ENCODE results near the gene EPHA1. TPM values are rescaled to one million over a fixed set of nuclear protein-coding genes. Genes with fewer than 3 reads are reported as not detected.

Gene EPHA1
- total and polyA plus RNA-seq, 2 of the 4 experiments (the other 2 are of a cell fraction) = 0.10 TPM; not detected in 1

DNA sequence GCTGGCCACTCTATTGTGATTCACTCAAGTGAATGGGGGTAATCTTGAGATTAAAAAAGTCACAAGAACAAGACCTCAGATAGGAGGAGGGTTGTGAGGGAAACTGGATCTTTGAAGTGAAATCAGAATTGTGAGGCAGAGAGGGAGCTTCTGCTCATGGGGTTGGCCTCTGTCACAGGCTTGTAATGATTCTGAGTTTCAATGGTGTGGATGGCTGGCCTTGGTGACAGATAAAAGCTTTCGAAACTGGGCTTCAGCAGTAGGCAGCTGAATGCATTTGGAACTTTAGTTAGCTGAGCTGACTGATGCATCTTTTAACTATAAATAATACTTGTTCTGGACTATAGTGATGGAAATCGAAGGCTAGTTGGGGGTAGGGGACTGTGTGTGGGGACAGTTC lies 46.8 kb upstream of the EPHA1 start:
- no peaks in the 10 kb centered on the region for H3K36me3 ChIP-seq (ENCODE audit: control insufficient read depth, insufficient read depth, low read length)
- H4K8ac ChIP-seq (ENCODE audit: low read depth in 2 of 2, low read length in 2 of 2) = no peak overlapping the region
- no CpG with 5 or more reads among the region's 2 CpGs for WGBS, 2 experiments (ENCODE audit: extremely low coverage in 2 of 2, insufficient read length in 1 of 2)
- no peak overlapping the region for H3K4ac ChIP-seq (ENCODE audit: low read depth, low read length)
- POLR2A ChIA-PET (ENCODE audit: unreplicated experiment) = no interaction called here
- no peak overlapping the region for H3K4me3 ChIP-seq (ENCODE audit: insufficient read depth, low read depth, low read length)
- H3K79me1 ChIP-seq (ENCODE audit: low read depth in 1 of 2, low read length in 2 of 2) = no peaks in the 10 kb centered on the region
- peaks cover 10% of the 10 kb centered on the region for H3K9me1 ChIP-seq (ENCODE audit: insufficient read depth, low read length)
- no peak overlapping the region for H3K27ac ChIP-seq (ENCODE audit: insufficient read depth, low read length)
- H4K5ac ChIP-seq (ENCODE audit: low read depth, low read length) = no peak overlapping the region
- no peak overlapping the region for H2AK9ac ChIP-seq (replicated peaks; ENCODE audit: low read depth, low read length, poor library complexity)
- no peaks in the 10 kb centered on the region for H3K27me3 ChIP-seq (ENCODE audit: control insufficient read depth, insufficient read depth, low read length)
- dilution Hi-C loops (cut with HindIII; ENCODE audit: low sequenced_read_pairs, unreplicated experiment) (no loop called here), in situ Hi-C loops (cut with MboI; ENCODE audit: low sequenced_read_pairs) (no loop called here), intact Hi-C loops (cut with micrococcal nuclease) (no loop called here)
- no peak overlapping the region for H3K4me2 ChIP-seq (ENCODE audit: low read depth, low read length)
- H2AFZ ChIP-seq (replicated peaks; ENCODE audit: low read length, poor library complexity) = no peak overlapping the region
- CTCF ChIA-PET = interaction anchor here (0.7 kb wide), 1 partner anchor 40 kb away, joined by 3 read pairs; no protein-coding TSS in a partner anchor
- H3K56ac ChIP-seq (ENCODE audit: extremely low read depth, insufficient read depth, low read length) = no peak overlapping the region
- H3K14ac ChIP-seq (replicated peaks; ENCODE audit: low read depth, low read length) = 0 out of 2 replicates have a peak overlapping the region, but pooled peaks have one; percentile 2
- H3K4me1 ChIP-seq (ENCODE audit: control insufficient read depth, insufficient read depth, low read length) = peaks cover 16% of the 10 kb centered on the region
- no peak overlapping the region for H2BK5ac ChIP-seq (ENCODE audit: low read depth, low read length, poor library complexity, severe bottlenecking)
- H2BK20ac ChIP-seq (ENCODE audit: low read depth, low read length) = peak overlapping the region; percentile 8
- no peak overlapping the region for H3K9ac ChIP-seq (ENCODE audit: low read depth, low read length)
- no peak overlapping the region for H2AK5ac ChIP-seq (ENCODE audit: low read depth, low read length)
- H3K9me3 ChIP-seq (ENCODE audit: control insufficient read depth, insufficient read depth, low read length) = no peaks in the 10 kb centered on the region
- H3K18ac ChIP-seq (ENCODE audit: low read depth, low read length) = peak overlapping the region; percentile 7; the same call in 1 of the 2 replicates
- DNase-seq = no peak
- no peak for ATAC-seq (ENCODE audit: low read depth)
- peak overlapping the region; percentile 3; the same call in 1 of the 2 replicates for H4K91ac ChIP-seq (ENCODE audit: insufficient read depth, low read depth, low read length)
- BruUV-seq (replicated peaks) = no TSS peak
- TF ChIP-seq RFX5 (IDR thresholded peaks at IDR 0.05; ENCODE audit: low read depth, low read length) (no peak), FOS (IDR thresholded peaks at IDR 0.05; ENCODE audit: low read depth, low read length) (no peak), RCOR1 (IDR thresholded peaks at IDR 0.05; ENCODE audit: insufficient replicate concordance, low read length) (no peak), BHLHE40 (IDR thresholded peaks at IDR 0.05; ENCODE audit: low read depth, low read length) (no peak), MXI1 (IDR thresholded peaks at IDR 0.05; ENCODE audit: borderline replicate concordance, low read depth, low read length) (no peak), MAFK (IDR thresholded peaks at IDR 0.05; ENCODE audit: low read depth, low read length) (no peak), POLR2A (IDR thresholded peaks at IDR 0.05; ENCODE audit: low read depth, low read length) (no peak), CHD1 (IDR thresholded peaks at IDR 0.05; ENCODE audit: low read depth, low read length) (no peak), NFE2L2 (IDR thresholded peaks at IDR 0.05; ENCODE audit: low read depth, low read length) (no peak), RAD21 (IDR thresholded peaks at IDR 0.05; ENCODE audit: low read length) (no peak), MAZ (IDR thresholded peaks at IDR 0.05; ENCODE audit: borderline replicate concordance, low read depth, low read length) (no peak), SMC3 (IDR thresholded peaks at IDR 0.05; ENCODE audit: low read depth, low read length) (no peak), CEBPB (IDR thresholded peaks at IDR 0.05; ENCODE audit: low read depth, low read length) (no peak)
- TF ChIP-seq, protein P1, sequence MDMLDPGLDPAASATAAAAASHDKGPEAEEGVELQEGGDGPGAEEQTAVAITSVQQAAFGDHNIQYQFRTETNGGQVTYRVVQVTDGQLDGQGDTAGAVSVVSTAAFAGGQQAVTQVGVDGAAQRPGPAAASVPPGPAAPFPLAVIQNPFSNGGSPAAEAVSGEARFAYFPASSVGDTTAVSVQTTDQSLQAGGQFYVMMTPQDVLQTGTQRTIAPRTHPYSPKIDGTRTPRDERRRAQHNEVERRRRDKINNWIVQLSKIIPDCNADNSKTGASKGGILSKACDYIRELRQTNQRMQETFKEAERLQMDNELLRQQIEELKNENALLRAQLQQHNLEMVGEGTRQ (IDR thresholded peaks at IDR 0.05; ENCODE audit: low read depth, low read length) = no peak
- TF ChIP-seq, protein P2, sequence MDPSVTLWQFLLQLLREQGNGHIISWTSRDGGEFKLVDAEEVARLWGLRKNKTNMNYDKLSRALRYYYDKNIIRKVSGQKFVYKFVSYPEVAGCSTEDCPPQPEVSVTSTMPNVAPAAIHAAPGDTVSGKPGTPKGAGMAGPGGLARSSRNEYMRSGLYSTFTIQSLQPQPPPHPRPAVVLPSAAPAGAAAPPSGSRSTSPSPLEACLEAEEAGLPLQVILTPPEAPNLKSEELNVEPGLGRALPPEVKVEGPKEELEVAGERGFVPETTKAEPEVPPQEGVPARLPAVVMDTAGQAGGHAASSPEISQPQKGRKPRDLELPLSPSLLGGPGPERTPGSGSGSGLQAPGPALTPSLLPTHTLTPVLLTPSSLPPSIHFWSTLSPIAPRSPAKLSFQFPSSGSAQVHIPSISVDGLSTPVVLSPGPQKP (IDR thresholded peaks at IDR 0.05; ENCODE audit: borderline replicate concordance, low read depth, low read length) = no peak
- TF ChIP-seq, protein P3, sequence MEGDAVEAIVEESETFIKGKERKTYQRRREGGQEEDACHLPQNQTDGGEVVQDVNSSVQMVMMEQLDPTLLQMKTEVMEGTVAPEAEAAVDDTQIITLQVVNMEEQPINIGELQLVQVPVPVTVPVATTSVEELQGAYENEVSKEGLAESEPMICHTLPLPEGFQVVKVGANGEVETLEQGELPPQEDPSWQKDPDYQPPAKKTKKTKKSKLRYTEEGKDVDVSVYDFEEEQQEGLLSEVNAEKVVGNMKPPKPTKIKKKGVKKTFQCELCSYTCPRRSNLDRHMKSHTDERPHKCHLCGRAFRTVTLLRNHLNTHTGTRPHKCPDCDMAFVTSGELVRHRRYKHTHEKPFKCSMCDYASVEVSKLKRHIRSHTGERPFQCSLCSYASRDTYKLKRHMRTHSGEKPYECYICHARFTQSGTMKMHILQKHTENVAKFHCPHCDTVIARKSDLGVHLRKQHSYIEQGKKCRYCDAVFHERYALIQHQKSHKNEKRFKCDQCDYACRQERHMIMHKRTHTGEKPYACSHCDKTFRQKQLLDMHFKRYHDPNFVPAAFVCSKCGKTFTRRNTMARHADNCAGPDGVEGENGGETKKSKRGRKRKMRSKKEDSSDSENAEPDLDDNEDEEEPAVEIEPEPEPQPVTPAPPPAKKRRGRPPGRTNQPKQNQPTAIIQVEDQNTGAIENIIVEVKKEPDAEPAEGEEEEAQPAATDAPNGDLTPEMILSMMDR (conservative IDR thresholded peaks at IDR 0.05; ENCODE audit: low read depth, low read length) = no peak
- H2BK120ac ChIP-seq (ENCODE audit: low read depth, low read length) = peak overlapping the region; percentile 20
- H3K23ac ChIP-seq (ENCODE audit: low read depth, low read length) = no peak overlapping the region
- H4K20me1 ChIP-seq (ENCODE audit: insufficient read depth, low read length) = no peaks in the 10 kb centered on the region; the same call in 1 of the 2 replicates
- H2BK15ac ChIP-seq (ENCODE audit: low read depth, low read length) = peak overlapping the region; percentile 6; the same call in 1 of the 3 replicates

Measured in IMR-90 (cell line).